ENCODE data around the gene SNAPC3. TPM values are rescaled to one million over a fixed set of nuclear protein-coding genes. Genes with fewer than 3 reads are reported as not detected.
A peak's percentile ranks its signal among the peaks of the same experiment; 100 is the strongest.

Gene SNAPC3
- total and polyA plus RNA-seq, 2 donors (not counting 3 experiments of a cell fraction or from before 2014, with no cell fraction given), result 15.2 to 32.6 TPM

DNA sequence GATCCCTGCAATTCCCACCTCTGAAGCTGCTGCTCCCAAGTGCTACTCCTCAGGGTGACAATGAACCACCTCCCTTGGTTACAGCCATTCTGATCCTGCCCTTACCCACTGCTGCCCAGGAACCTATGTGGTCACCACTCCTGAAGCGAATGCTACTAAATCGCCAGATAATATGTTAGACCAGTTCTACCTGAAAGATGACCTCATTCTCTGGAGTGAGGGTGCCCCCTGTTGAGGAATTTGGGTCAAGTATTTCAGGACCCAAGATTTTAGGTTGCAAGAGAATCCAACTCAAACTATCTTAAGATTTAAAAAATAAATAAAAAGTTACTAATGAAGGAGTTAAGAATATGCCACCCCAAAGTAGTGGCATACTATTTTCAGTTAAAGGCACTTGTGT, 5.8 kb upstream of the SNAPC3 start:
- POLR2A ChIA-PET, result no interaction called here
- peak; percentile 43 for DNase-seq (ENCODE audit: low read depth, low spot score)
- CTCF ChIA-PET, result interaction anchor here (1.0 to 2.1 kb wide), 3 partner anchors 139 to 205 kb away, joined by 4 to 13 read pairs (median 6); no protein-coding TSS in a partner anchor
- intact Hi-C loops (cut with micrococcal nuclease), result loop anchor here (1.0 kb wide), 2 partner anchors 139 to 206 kb away; no protein-coding TSS in a partner anchor
- Histone ChIP-seq H3K9me1 (replicated peaks; ENCODE audit: control insufficient read depth, extremely low read depth, insufficient read depth, low read length) (no peaks in the 10 kb centered on the region), H3K36me3 (ENCODE audit: control insufficient read depth in 2 of 2, extremely low read depth in 1 of 2, insufficient read depth in 2 of 2, low read length in 2 of 2) (no peaks in the 10 kb centered on the region), H3K4me1 (ENCODE audit: control insufficient read depth, extremely low read depth, insufficient read depth, low read length) (peaks cover under 1% of the 10 kb centered on the region), H3K27me3 (ENCODE audit: control insufficient read depth in 2 of 2, insufficient read depth in 2 of 2, low read length in 2 of 2) (no peaks in the 10 kb centered on the region), H3K79me2 (ENCODE audit: control insufficient read depth, insufficient read depth, low read length) (no peaks in the 10 kb centered on the region), H2AFZ (ENCODE audit: low read depth, low read length) (no peak overlapping the region), H3K9ac (replicated peaks; ENCODE audit: extremely low read depth, insufficient read depth, low read length) (no peak overlapping the region), H3K4me3 (replicated peaks in 1 of 3; ENCODE audit: insufficient read depth in 1 of 3, low read depth in 1 of 3, low read length in 3 of 3) (no peak overlapping the region), H3K27ac (ENCODE audit: insufficient read depth, low read depth, low read length) (no peak overlapping the region), H4K20me1 (replicated peaks; ENCODE audit: control insufficient read depth, extremely low read depth, insufficient read depth, low read length) (no peaks in the 10 kb centered on the region), H3K9me3 (replicated peaks; ENCODE audit: control insufficient read depth, insufficient read depth, low read length) (no peaks in the 10 kb centered on the region), H3K4me2 (ENCODE audit: insufficient read depth, low read length) (no peak overlapping the region)
- FAIRE-seq, result no peak
- dilution Hi-C loops (cut with MboI; ENCODE audit: extremely low pct_ligation_motif_present, low sequenced_read_pairs), result no loop called here
- TF ChIP-seq MYC (IDR thresholded peaks at IDR 0.05; ENCODE audit: low read depth, low read length) (no peak), GATA2 (IDR thresholded peaks at IDR 0.05; ENCODE audit: insufficient read depth, insufficient read length, low read depth, low read length) (no peak), POLR2A (IDR thresholded peaks at IDR 0.05; ENCODE audit: low read depth, low read length) (no peak), EZH2 (IDR thresholded peaks at IDR 0.05; ENCODE audit: borderline replicate concordance, low read depth, low read length, severe bottlenecking) (no peak), JUN (IDR thresholded peaks at IDR 0.05; ENCODE audit: borderline replicate concordance, insufficient read depth, insufficient read length, low read depth) (no peak), POLR2AphosphoS5 (IDR thresholded peaks at IDR 0.05; ENCODE audit: insufficient read depth, low read depth, low read length) (no peak)
- TF ChIP-seq, protein P1, sequence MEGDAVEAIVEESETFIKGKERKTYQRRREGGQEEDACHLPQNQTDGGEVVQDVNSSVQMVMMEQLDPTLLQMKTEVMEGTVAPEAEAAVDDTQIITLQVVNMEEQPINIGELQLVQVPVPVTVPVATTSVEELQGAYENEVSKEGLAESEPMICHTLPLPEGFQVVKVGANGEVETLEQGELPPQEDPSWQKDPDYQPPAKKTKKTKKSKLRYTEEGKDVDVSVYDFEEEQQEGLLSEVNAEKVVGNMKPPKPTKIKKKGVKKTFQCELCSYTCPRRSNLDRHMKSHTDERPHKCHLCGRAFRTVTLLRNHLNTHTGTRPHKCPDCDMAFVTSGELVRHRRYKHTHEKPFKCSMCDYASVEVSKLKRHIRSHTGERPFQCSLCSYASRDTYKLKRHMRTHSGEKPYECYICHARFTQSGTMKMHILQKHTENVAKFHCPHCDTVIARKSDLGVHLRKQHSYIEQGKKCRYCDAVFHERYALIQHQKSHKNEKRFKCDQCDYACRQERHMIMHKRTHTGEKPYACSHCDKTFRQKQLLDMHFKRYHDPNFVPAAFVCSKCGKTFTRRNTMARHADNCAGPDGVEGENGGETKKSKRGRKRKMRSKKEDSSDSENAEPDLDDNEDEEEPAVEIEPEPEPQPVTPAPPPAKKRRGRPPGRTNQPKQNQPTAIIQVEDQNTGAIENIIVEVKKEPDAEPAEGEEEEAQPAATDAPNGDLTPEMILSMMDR (IDR thresholded peaks at IDR 0.05; ENCODE audit: extremely low read depth in 1 of 2, insufficient read depth in 1 of 2, low read depth in 1 of 2, low read length in 2 of 2), result no peak
- TF ChIP-seq, protein P2, sequence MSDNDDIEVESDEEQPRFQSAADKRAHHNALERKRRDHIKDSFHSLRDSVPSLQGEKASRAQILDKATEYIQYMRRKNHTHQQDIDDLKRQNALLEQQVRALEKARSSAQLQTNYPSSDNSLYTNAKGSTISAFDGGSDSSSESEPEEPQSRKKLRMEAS (IDR thresholded peaks at IDR 0.05; ENCODE audit: insufficient read depth, insufficient read length), result no peak
- no TSS peak for BruUV-seq (replicated peaks)
